Endothelial cell of umbilical vein (primary cell): ENCODE measurements around the gene ELMO1. TPM values are rescaled to one million over a fixed set of nuclear protein-coding genes. Genes with fewer than 3 reads are reported as not detected.

ENCODE experiments used
- BruUV-seq: library from RNA; stranded (reverse); fragments of 400-500 nt; replicated peaks from 2 replicates; lab custom pipeline; 2021; lab: Mats Ljungman, UMichigan
- CTCF ChIA-PET: fragments of 300-600, 350-600 bp; sonication (Branson Sonifier 250); formaldehyde crosslinking; loops from one replicate; lab custom pipeline; 2021; ENCODE audit warnings: antibody characterized with exemption, inconsistent platforms; lab: Charles Lee
- POLR2A ChIA-PET: fragments of 300-600, 350-600 bp; sonication (Branson Sonifier 250); formaldehyde crosslinking; loops from one replicate; lab custom pipeline; 2021; ENCODE audit warnings: antibody characterized with exemption, inconsistent platforms; lab: Charles Lee
- DNase-seq: peaks from one replicate; pipeline ENCODE4 v3.0.0-alpha.2; 2011; ENCODE audit warnings: low read depth, low spot score
- FAIRE-seq: peaks from 2 replicates; lab custom pipeline; 2011; peaks lifted over from hg19 to GRCh38; lab: Jason Lieb, UNC
- H2AFZ ChIP-seq: 2 replicates; pipeline ENCODE4 v1.6.0; 2012; ENCODE audit warnings: low read depth, low read length, control low read depth, inconsistent platforms
- H3K27ac ChIP-seq: 2 replicates; pipeline ENCODE4 v1.5.1; 2011; ENCODE audit warnings: low read depth, mild to moderate bottlenecking, control low read depth, low read length, moderate library complexity; ENCODE audit not compliant: insufficient read depth
- H3K27me3 ChIP-seq, 2 experiments: 2 replicates each; pipeline versions ENCODE4 v1.6.0 to v1.6.1; 2011; ENCODE audit warnings: low read length in 2 of 2, mixed read lengths in 1 of 2; ENCODE audit not compliant: control insufficient read depth in 2 of 2, insufficient read depth in 2 of 2
- H3K36me3 ChIP-seq, 2 experiments: 2 replicates in 1 of 2; 3 replicates in 1 of 2; pipeline ENCODE4 v1.5.1; 2011; ENCODE audit warnings: low read length in 2 of 2, mild to moderate bottlenecking in 1 of 2, moderate library complexity in 1 of 2; ENCODE audit not compliant: control insufficient read depth in 2 of 2, insufficient read depth in 2 of 2; ENCODE audit errors: extremely low read depth in 1 of 2
- H3K4me1 ChIP-seq: 3 replicates; pipeline ENCODE4 v1.5.1; 2011; ENCODE audit warnings: mild to moderate bottlenecking, low read length; ENCODE audit not compliant: control insufficient read depth, insufficient read depth; ENCODE audit errors: extremely low read depth
- H3K4me2 ChIP-seq: 2 replicates; pipeline ENCODE4 v1.6.1; 2011; ENCODE audit warnings: low read length, control low read depth, mixed read lengths; ENCODE audit not compliant: insufficient read depth
- H3K4me3 ChIP-seq, 3 experiments: fragments of 200-600 bp in 1 of 3; sonication (generic), shearing (Covaris generic) in 1 of 3; replicated peaks in 1 of 3; 2 replicates each; pipeline ENCODE4 v1.5.1; 2011 to 2016; ENCODE audit warnings: control low read depth in 3 of 3, low read length in 3 of 3, mild to moderate bottlenecking in 2 of 3, inconsistent platforms in 1 of 3, low read depth in 1 of 3, moderate library complexity in 1 of 3; ENCODE audit not compliant: insufficient read depth in 1 of 3
- H3K79me2 ChIP-seq: 2 replicates; pipeline ENCODE4 v1.6.0; 2012; ENCODE audit warnings: low read length, inconsistent platforms; ENCODE audit not compliant: control insufficient read depth, insufficient read depth
- H3K9ac ChIP-seq: replicated peaks from 2 replicates; pipeline ENCODE3; 2011; ENCODE audit warnings: low read length, control low read depth; ENCODE audit not compliant: insufficient read depth; ENCODE audit errors: extremely low read depth
- H3K9me1 ChIP-seq: replicated peaks from 3 replicates; pipeline ENCODE4 v1.6.0; 2011; ENCODE audit warnings: mild to moderate bottlenecking, low read length; ENCODE audit not compliant: control insufficient read depth, insufficient read depth; ENCODE audit errors: extremely low read depth
- H3K9me3 ChIP-seq: replicated peaks from 2 replicates; pipeline ENCODE4 v1.5.1; 2012; ENCODE audit warnings: low read length, inconsistent platforms; ENCODE audit not compliant: control insufficient read depth, insufficient read depth
- H4K20me1 ChIP-seq: replicated peaks from 2 replicates; pipeline ENCODE3; 2011; ENCODE audit warnings: mild to moderate bottlenecking, low read length; ENCODE audit not compliant: control insufficient read depth, insufficient read depth; ENCODE audit errors: extremely low read depth
- EZH2 ChIP-seq: IDR thresholded peaks from 2 replicates; pipeline ENCODE4 v1.6.1; 2012; ENCODE audit warnings: borderline replicate concordance, low read depth, mild to moderate bottlenecking, moderate library complexity, low read length, inconsistent platforms; ENCODE audit not compliant: severe bottlenecking
- GATA2 ChIP-seq: IDR thresholded peaks from 2 replicates; pipeline ENCODE4 v1.7.0; 2011; ENCODE audit warnings: low read depth, mild to moderate bottlenecking, moderate library complexity, mixed read lengths, low read length; ENCODE audit not compliant: insufficient read length, insufficient read depth
- MYC ChIP-seq: IDR thresholded peaks from one replicate; pipeline ENCODE4 v1.6.1; 2011; ENCODE audit warnings: mild to moderate bottlenecking, low read depth, low read length
- POLR2AphosphoS5 ChIP-seq: IDR thresholded peaks from 2 replicates; pipeline ENCODE4 v1.6.1; 2012; ENCODE audit warnings: low read depth, mild to moderate bottlenecking, control low read depth, low read length, moderate library complexity; ENCODE audit not compliant: insufficient read depth
- dilution Hi-C: fragments of 300-500 bp; cut with MboI; formaldehyde crosslinking; loops from one replicate; pipeline ENCODE4 v1.15.0; 2019; ENCODE audit warnings: low sequenced_read_pairs; ENCODE audit not compliant: extremely low pct_ligation_motif_present
- intact Hi-C: fragments of 100-400 bp; cut with micrococcal nuclease; formaldehyde crosslinking; loops from one replicate; pipeline ENCODE4 v1.10.0; 2022
- polyA plus RNA-seq, 4 experiments: library from polyadenylated mRNA; depleted of rRNA in 3 of 4; stranded (reverse) in 3 of 4; unstranded in 1 of 4; fragments of >200 nt; gene quantifications; 2 replicates each; pipeline versions ENCODE4 v1.2.1 to v1.2.3, GENCODE V29; 2011 to 2012; ENCODE audit warnings: missing spikeins in 1 of 4
- total RNA-seq: library from RNA; stranded (reverse); gene quantifications from 2 replicates; pipeline ENCODE4 v1.2.3, GENCODE V29; 2021
- TF ChIP-seq, protein P1 (sequence below), 2 donors: IDR thresholded peaks; 1 replicate in 1 of 2; 2 replicates in 1 of 2; pipeline ENCODE4 v1.5.1; 2011; ENCODE audit warnings: low read length in 2 of 2, mild to moderate bottlenecking in 2 of 2, moderate library complexity in 2 of 2, control low read depth in 1 of 2, inconsistent platforms in 1 of 2, low read depth in 1 of 2; ENCODE audit not compliant: insufficient read depth in 1 of 2; ENCODE audit errors: extremely low read depth in 1 of 2

Gene ELMO1
- total and polyA plus RNA-seq, 2 donors (not counting 3 experiments of a cell fraction or from before 2014, with no cell fraction given), result 17.0 to 30.6 TPM

DNA sequence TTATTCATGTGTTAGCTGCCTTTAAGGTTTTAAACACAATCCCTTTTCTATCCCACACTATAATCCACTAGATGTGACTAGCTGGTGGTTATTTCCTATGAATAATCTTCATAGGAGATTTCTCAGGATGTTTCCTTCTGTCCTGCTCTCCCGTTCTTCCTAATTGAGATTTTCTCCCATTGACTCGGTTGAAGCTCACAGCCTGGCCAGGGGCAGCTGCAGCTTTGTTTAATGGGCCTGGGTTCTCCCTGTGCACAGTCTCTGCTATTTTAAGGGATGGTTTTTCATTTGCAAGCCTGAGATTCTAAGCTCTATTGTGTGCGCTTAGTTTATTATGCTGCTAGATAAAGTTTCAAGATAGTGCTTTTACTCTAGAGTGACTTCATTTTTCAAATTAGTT is 441.0 kb downstream of the ELMO1 start:
- Histone ChIP-seq H3K27me3 (no peaks in the 10 kb centered on the region), H3K9ac (no peak overlapping the region), H3K4me2 (no peak overlapping the region), H3K36me3 (no peaks in the 10 kb centered on the region), H3K4me1 (no peaks in the 10 kb centered on the region), H3K9me3 (no peaks in the 10 kb centered on the region), H4K20me1 (no peaks in the 10 kb centered on the region), H3K27ac (no peak overlapping the region), H3K4me3 (no peak overlapping the region), H2AFZ (no peak overlapping the region), H3K9me1 (no peaks in the 10 kb centered on the region), H3K79me2 (no peaks in the 10 kb centered on the region)
- dilution Hi-C loops, result no loop called here
- intact Hi-C loops, result no loop called here
- no peak for TF ChIP-seq GATA2
- no peak for TF ChIP-seq POLR2AphosphoS5
- BruUV-seq, result no TSS peak
- CTCF ChIA-PET, result interaction anchor here (0.8 to 3.2 kb wide), 7 partner anchors 11 to 174 kb away, joined by 3 to 13 read pairs (median 5); no protein-coding TSS in a partner anchor
- POLR2A ChIA-PET, result no interaction called here
- no peak for FAIRE-seq
- no peak for DNase-seq

DNA sequence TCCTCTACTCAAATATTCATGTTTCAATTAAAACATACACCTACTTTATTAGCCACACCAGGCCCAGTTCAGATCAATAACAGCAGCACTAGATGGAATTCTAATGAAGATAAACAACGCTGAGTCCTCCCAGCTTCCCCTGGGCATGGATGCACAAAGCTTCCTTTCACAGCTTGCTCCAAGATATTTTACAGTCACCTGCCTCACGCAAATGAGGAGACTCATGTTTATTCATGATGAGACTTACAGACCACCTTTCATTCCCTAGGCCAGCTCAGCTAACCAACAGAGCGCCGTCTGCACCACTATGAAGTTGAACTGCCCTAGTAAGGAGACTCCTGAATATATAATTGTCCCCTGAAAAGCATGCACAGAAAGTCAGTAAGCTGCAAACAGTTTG is 441.4 kb downstream of the ELMO1 start:
- Histone ChIP-seq H3K4me2 (no peak overlapping the region), H3K9me1 (no peaks in the 10 kb centered on the region), H3K27me3 (no peaks in the 10 kb centered on the region), H3K9me3 (no peaks in the 10 kb centered on the region), H3K4me1 (no peaks in the 10 kb centered on the region), H3K36me3 (no peaks in the 10 kb centered on the region), H3K27ac (no peak overlapping the region), H3K9ac (no peak overlapping the region), H2AFZ (no peak overlapping the region), H3K79me2 (no peaks in the 10 kb centered on the region), H4K20me1 (no peaks in the 10 kb centered on the region), H3K4me3 (no peak overlapping the region)
- no peak for DNase-seq
- intact Hi-C loops, result no loop called here
- dilution Hi-C loops, result no loop called here
- ChIA-PET POLR2A (no interaction called here), CTCF (interaction anchor here (0.8 to 3.2 kb wide), 4 partner anchors 11 to 175 kb away, joined by 3 to 13 read pairs (median 8); no protein-coding TSS in a partner anchor)
- FAIRE-seq, result no peak
- TF ChIP-seq, protein P1, sequence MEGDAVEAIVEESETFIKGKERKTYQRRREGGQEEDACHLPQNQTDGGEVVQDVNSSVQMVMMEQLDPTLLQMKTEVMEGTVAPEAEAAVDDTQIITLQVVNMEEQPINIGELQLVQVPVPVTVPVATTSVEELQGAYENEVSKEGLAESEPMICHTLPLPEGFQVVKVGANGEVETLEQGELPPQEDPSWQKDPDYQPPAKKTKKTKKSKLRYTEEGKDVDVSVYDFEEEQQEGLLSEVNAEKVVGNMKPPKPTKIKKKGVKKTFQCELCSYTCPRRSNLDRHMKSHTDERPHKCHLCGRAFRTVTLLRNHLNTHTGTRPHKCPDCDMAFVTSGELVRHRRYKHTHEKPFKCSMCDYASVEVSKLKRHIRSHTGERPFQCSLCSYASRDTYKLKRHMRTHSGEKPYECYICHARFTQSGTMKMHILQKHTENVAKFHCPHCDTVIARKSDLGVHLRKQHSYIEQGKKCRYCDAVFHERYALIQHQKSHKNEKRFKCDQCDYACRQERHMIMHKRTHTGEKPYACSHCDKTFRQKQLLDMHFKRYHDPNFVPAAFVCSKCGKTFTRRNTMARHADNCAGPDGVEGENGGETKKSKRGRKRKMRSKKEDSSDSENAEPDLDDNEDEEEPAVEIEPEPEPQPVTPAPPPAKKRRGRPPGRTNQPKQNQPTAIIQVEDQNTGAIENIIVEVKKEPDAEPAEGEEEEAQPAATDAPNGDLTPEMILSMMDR (IDR thresholded peaks at IDR 0.05; ENCODE audit: extremely low read depth in 1 of 2, insufficient read depth in 1 of 2, low read depth in 1 of 2, low read length in 2 of 2), result no peak
- TF ChIP-seq POLR2AphosphoS5, result no peak
- TF ChIP-seq MYC, result no peak
- no peak for TF ChIP-seq EZH2
- BruUV-seq, result no TSS peak
